ENCODE data around the gene OLFML1.

GRCh38 chr11:7451520-7451919 is 33.8 kb upstream of the OLFML1 start:
- TF ChIP-seq, protein P1, sequence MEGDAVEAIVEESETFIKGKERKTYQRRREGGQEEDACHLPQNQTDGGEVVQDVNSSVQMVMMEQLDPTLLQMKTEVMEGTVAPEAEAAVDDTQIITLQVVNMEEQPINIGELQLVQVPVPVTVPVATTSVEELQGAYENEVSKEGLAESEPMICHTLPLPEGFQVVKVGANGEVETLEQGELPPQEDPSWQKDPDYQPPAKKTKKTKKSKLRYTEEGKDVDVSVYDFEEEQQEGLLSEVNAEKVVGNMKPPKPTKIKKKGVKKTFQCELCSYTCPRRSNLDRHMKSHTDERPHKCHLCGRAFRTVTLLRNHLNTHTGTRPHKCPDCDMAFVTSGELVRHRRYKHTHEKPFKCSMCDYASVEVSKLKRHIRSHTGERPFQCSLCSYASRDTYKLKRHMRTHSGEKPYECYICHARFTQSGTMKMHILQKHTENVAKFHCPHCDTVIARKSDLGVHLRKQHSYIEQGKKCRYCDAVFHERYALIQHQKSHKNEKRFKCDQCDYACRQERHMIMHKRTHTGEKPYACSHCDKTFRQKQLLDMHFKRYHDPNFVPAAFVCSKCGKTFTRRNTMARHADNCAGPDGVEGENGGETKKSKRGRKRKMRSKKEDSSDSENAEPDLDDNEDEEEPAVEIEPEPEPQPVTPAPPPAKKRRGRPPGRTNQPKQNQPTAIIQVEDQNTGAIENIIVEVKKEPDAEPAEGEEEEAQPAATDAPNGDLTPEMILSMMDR (IDR thresholded peaks at IDR 0.05; ENCODE audit: extremely low read depth in 1 of 2, insufficient read depth in 1 of 2, low read depth in 1 of 2, low read length in 2 of 2): no peak
- no peak for TF ChIP-seq MAX (IDR thresholded peaks at IDR 0.05; ENCODE audit: insufficient read depth, insufficient read length)
